ENCODE data around the gene PDE4B. TPM values are rescaled to one million over a fixed set of nuclear protein-coding genes. Genes with fewer than 3 reads are reported as not detected.

Gene PDE4B
- total RNA-seq, 2 donors from 2014 or later, result 23.6 to 53.9 TPM

DNA sequence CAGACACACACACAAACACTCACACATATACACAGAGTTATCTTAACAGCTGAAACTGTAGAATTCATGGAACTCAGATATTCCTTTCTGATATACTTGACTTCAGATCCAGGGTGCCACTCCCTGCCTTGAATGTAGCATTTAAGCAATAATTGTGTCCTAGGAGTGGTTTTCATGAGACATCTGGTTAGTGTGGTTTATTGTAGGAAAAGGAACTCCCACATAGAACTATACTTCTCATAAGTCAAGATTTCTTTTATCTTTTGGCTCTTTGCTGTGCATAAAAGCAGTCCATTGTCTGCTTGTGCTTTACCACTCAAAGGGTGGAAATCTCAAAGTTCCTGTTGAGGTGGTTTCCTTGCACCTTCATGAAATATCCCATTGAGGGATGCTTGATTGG lies 468.7 kb downstream of the PDE4B start:
- no peaks in the 10 kb centered on the region for H3K36me3 Mint-ChIP-seq (ENCODE audit: insufficient read depth in 2 of 2)
- H3K4me1 Mint-ChIP-seq (ENCODE audit: low read depth), result peaks cover 79% of the 10 kb centered on the region
- no peaks in the 10 kb centered on the region for H3K9me3 Mint-ChIP-seq
- peak overlapping the region in 1 of 2 donors; percentile 0 for H3K4me3 Mint-ChIP-seq
- ATAC-seq (replicated peaks in 1 of 2) (peak in 1 of 2 donors; percentile 19), DNase-seq (no peak)
- H3K27ac Mint-ChIP-seq, result no peak overlapping the region
- H3K27me3 Mint-ChIP-seq (ENCODE audit: low read depth), result no peaks in the 10 kb centered on the region

DNA sequence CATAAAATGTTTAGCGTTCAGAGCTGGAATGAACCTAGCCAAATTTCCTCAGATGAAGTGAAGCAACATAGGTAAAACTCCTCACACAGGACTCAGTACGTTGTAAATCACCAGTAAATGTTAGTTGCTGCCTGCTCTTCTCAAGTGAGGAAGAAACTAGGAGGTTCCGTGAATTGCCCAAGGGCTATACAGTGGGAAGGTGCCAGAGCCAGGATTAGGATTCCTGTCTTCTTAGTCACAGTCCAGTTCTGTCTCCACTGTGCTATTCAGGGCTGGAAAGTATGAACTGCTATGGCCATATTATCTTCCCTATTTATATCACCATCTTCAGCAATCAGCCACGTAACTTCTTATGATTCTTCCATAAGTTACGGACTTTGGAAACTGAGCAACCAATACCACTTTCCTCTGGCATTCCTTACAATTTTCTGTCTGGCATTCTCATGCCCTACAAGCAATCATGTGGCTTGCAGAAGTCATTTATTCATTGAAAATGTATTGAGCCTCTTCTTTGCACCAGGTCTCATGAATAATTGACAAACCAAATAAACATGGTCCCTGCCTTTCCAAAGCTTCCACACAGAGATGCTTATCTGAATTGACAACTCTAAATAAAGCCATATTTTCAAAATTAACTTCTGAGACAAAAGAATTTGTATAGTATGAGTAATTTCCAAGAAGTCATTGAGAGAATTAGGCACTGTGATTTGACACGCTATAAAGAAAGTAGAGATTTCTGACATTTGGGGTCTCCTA lies 469.7 kb downstream of the PDE4B start:
- peaks cover 82% of the 10 kb centered on the region for H3K4me1 Mint-ChIP-seq (ENCODE audit: low read depth)
- H3K27ac Mint-ChIP-seq, result no peak overlapping the region
- ATAC-seq (replicated peaks in 1 of 2), result no peak
- H3K4me3 Mint-ChIP-seq, result no peak overlapping the region
- H3K36me3 Mint-ChIP-seq (ENCODE audit: insufficient read depth in 2 of 2), result no peaks in the 10 kb centered on the region
- no peaks in the 10 kb centered on the region for H3K9me3 Mint-ChIP-seq
- no peaks in the 10 kb centered on the region for H3K27me3 Mint-ChIP-seq (ENCODE audit: low read depth)
- no peak for DNase-seq

DNA sequence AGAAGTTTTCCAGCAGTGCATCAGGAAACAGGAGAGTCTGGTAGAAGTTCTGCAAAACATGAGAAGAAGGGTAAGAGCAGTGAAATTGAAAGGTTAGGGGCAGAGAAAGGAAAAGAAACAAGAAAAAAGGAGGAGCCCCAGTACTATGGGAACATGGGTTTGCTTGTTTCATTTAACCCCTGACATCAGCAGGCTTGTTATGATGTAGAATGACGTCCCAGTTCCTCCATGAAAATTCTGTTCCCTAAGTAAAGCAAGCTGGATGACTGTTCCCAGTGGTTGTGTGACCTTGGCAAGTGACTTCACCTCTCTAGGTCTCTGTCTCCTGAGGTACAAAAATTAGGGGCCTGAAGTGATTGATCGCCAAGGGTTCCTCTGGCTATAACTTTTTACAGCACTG lies 472.6 kb downstream of the PDE4B start:
- Mint-ChIP-seq H3K27ac (no peak overlapping the region), H3K4me1 (ENCODE audit: low read depth) (peaks cover 69% of the 10 kb centered on the region), H3K36me3 (ENCODE audit: insufficient read depth in 2 of 2) (no peaks in the 10 kb centered on the region), H3K4me3 (no peak overlapping the region), H3K9me3 (no peaks in the 10 kb centered on the region), H3K27me3 (ENCODE audit: low read depth) (no peaks in the 10 kb centered on the region)
- ATAC-seq (replicated peaks in 1 of 2) (no peak), DNase-seq (no peak)

DNA sequence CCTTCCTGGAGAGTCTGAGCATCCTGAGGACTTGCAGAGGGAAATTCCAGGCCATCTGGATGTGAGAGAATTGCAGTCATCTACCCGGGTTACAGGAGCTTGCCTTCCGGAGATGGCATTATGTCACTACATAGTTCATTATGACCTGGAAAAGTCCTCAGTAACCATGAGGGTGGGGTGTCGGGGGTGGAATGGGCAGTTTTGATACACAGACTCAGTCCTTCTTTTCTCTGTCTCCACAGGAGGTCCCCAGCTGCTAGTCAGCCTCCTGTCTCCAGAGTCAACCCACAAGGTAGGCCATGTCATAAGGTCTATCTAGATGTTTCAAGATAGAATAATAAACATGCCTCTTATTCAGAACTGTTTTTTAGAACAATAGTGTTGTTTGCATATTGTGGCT lies 473.1 kb downstream of the PDE4B start:
- peaks cover 69% of the 10 kb centered on the region for H3K4me1 Mint-ChIP-seq (ENCODE audit: low read depth)
- peak in 1 of 2 donors; percentile 45 for ATAC-seq (replicated peaks in 1 of 2)
- H3K27ac Mint-ChIP-seq, result no peak overlapping the region

DNA sequence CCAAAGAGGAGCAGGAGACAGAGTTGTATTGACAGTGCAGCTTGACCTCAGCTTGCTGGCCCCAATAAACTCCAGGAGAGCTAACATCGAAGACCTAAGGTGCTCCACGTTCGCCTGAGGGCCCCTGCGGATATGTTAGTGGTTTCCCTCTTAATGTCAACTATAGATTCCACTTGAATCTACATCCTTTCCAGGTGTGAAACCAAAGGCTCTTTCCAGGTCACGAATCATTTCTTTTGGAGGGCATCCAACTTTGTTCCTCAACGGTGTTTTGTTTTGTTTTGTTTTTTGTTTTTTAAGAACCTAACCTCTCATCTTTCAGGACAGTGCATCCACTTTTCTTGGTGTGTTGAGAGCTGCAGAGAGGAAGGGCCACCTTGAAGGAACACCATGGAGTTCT lies 473.7 kb downstream of the PDE4B start:
- DNase-seq, result no peak
- no peaks in the 10 kb centered on the region for H3K27me3 Mint-ChIP-seq (ENCODE audit: low read depth)
- no peak overlapping the region for H3K27ac Mint-ChIP-seq
- peak overlapping the region in 1 of 2 donors; percentile 45 for H3K4me3 Mint-ChIP-seq
- H3K36me3 Mint-ChIP-seq (ENCODE audit: insufficient read depth in 2 of 2), result no peaks in the 10 kb centered on the region
- peaks cover 69% of the 10 kb centered on the region for H3K4me1 Mint-ChIP-seq (ENCODE audit: low read depth)
- no peaks in the 10 kb centered on the region for H3K9me3 Mint-ChIP-seq
- no peak for ATAC-seq (replicated peaks in 1 of 2)

More for the DNA sequence above, 473.1 kb downstream of the PDE4B start:
- no peak overlapping the region for H3K4me3 Mint-ChIP-seq
- H3K36me3 Mint-ChIP-seq (ENCODE audit: insufficient read depth in 2 of 2), result no peaks in the 10 kb centered on the region
- no peaks in the 10 kb centered on the region for H3K9me3 Mint-ChIP-seq
- DNase-seq, result no peak
- H3K27me3 Mint-ChIP-seq (ENCODE audit: low read depth), result no peaks in the 10 kb centered on the region

DNA sequence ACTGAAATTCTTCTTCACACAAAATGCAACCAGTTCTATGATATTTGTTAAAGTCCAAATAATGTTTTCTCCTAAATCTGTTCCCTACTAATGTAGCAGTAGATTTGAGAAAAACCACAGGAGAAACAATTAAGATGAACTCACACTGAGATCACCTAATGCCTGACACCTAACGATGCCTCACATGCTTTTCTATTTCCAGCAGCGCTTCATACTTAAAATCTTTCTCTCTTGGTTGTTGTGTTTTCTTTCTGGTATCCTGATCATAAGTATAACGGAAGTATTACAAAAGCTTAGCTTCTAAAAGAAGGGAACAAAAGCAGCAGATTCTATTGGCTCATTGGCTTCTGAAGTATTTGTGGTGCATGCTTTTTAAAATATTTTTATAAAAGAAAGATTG lies 474.1 kb downstream of the PDE4B start:
- Mint-ChIP-seq H3K4me1 (ENCODE audit: low read depth) (peaks cover 69% of the 10 kb centered on the region), H3K4me3 (peak overlapping the region in 1 of 2 donors; percentile 45), H3K27ac (no peak overlapping the region), H3K9me3 (no peaks in the 10 kb centered on the region), H3K27me3 (ENCODE audit: low read depth) (no peaks in the 10 kb centered on the region), H3K36me3 (ENCODE audit: insufficient read depth in 2 of 2) (no peaks in the 10 kb centered on the region)
- DNase-seq, result no peak
- ATAC-seq (replicated peaks in 1 of 2), result no peak

DNA sequence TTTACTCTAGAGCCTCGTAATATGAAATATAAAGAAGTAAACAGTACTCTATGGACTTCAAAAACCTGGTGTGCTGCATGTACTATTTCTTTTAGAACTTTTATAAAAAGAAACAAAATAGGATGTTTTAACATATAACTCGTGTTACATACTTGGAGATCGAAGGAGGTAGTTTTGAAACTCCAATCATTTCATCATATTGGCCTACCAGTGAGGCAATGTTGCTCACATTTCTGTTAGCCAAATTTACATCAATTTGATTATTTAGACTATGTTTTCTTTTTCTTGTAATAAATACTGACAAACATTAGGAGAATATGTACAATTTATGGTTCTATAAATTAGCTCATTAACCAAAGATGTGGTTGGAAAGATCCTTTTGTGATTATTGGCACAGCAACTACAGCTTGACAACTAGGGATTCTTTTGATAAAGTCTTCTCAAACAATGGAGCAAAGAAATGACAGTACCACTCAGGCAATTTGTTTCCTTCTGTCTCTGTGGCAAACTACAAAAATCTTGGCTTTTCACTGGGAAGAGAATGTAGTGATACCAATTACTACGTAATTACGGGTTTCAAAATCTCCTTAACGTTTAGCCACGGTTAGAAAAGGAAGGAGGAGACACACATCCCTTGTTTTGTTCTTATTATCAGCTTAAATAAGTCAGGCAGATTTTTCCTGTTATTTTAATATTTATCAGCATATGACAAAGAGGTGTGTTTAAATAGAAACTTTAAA lies 474.7 kb downstream of the PDE4B start:
- peaks cover 0 to under 1% of the 10 kb centered on the region in 2 donors for H3K36me3 Mint-ChIP-seq (ENCODE audit: insufficient read depth in 2 of 2)
- H3K27me3 Mint-ChIP-seq (ENCODE audit: low read depth), result no peaks in the 10 kb centered on the region
- H3K27ac Mint-ChIP-seq, result no peak overlapping the region
- no peak for ATAC-seq (replicated peaks in 1 of 2)
- DNase-seq, result no peak
- peaks cover 69% of the 10 kb centered on the region for H3K4me1 Mint-ChIP-seq (ENCODE audit: low read depth)
- H3K4me3 Mint-ChIP-seq, result no peak overlapping the region
- no peaks in the 10 kb centered on the region for H3K9me3 Mint-ChIP-seq

DNA sequence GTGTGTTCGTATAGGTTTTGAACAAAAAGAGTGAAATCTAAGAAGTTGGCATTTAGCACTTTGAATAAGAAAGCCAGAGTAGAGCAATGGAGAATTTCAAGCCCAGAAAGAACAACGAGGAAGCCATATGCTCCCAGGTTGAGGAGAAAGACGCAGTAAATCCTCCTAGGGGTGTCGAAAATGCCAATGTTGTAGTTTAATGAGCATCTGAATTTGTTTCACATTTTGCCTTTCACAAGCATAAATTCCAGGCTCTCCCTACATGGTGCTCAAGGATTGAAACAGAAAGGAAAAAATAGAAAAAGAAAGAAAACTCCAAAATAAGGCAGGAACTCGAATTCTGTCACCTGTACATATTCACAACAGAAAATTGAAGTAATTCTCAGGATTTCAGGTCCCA lies 476.5 kb downstream of the PDE4B start:
- Mint-ChIP-seq H3K4me3 (no peak overlapping the region), H3K27me3 (ENCODE audit: low read depth) (no peaks in the 10 kb centered on the region)

DNA sequence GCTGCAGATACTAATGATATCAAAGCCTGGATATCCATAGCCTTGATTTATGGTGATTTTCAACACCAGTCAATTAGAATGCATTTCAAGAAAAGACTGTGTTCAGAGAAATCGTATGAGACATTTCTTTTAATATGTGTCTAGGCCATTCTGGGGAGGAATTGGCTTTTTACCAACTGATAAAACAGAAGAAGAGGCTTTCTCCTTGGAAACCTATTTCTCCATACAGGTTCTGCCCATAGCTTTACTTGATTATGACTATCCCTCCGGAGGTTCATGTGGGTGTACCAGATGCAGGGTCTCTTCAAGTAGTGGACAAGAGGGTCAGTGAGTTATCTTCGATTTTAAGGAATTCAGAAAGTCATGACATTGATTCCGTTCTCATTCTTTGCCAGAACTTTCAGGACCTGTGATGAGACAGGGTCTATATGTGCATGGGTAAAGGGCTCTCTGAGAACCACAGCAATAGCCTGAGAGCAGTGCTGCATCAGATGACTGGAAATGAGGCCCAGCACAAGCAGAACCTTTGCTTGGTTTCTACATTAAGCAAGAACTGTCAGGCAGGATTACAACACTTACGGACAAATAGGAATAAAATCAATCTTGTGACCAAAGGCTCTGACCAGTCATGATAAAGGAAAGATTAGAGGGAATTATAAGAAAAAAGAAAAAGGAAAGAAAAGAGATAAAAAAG lies 477.6 kb downstream of the PDE4B start:
- peaks cover 76% of the 10 kb centered on the region for H3K4me1 Mint-ChIP-seq (ENCODE audit: low read depth)
- no peak for ATAC-seq (replicated peaks in 1 of 2)
- peak overlapping the region; percentile 91 for H3K27ac Mint-ChIP-seq

More for the DNA sequence above, 476.5 kb downstream of the PDE4B start:
- Mint-ChIP-seq H3K36me3 (ENCODE audit: insufficient read depth in 2 of 2) (peaks cover 0 to 3% of the 10 kb centered on the region in 2 donors), H3K27ac (no peak overlapping the region), H3K9me3 (no peaks in the 10 kb centered on the region), H3K4me1 (ENCODE audit: low read depth) (peaks cover 70% of the 10 kb centered on the region)
- ATAC-seq (replicated peaks in 1 of 2) (no peak), DNase-seq (no peak)

DNA sequence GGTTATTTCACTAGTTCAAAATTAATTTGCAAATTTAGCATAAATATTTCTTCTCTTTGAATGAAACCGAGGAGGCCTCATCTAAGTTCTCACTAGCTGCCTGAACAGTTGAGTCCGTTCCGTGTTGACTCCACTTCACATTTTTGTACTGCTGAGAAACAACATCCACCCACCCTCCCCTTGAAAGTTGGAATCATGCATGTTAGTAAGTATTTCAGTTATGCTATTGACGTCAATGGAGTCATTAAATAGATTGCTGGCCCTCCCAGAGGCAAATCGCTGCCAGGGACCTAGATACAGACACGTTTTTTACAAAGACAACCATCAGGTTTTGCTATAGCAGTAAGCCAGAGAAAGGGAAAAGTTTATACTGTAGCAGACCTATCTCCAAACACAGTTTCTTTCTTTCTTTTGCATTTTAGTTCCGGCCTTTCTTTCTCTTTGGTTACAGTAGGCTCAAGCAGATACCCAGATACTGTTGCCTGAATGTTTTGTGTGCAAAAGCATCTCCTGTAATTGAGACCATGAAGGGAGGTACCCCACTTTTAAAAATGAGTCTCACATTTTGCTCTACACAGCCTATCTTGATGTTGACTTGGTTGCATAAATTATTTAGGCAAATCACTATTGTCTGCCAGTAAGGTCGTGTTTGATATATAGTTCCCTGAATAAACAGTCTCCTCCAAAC lies 478.7 kb downstream of the PDE4B start:
- DNase-seq (peak; percentile 62 to 71), ATAC-seq (replicated peaks in 1 of 2) (peak; percentile 61 to 62)
- peak overlapping the region; percentile 21 for H3K27ac Mint-ChIP-seq
- H3K4me1 Mint-ChIP-seq (ENCODE audit: low read depth), result peaks cover 79% of the 10 kb centered on the region
- no peaks in the 10 kb centered on the region for H3K9me3 Mint-ChIP-seq
- no peaks in the 10 kb centered on the region for H3K27me3 Mint-ChIP-seq (ENCODE audit: low read depth)
- peak overlapping the region; percentile 43 to 59 for H3K4me3 Mint-ChIP-seq
- H3K36me3 Mint-ChIP-seq (ENCODE audit: insufficient read depth in 2 of 2), result peaks cover 0 to 3% of the 10 kb centered on the region in 2 donors

More for the DNA sequence above, 477.6 kb downstream of the PDE4B start:
- no peak for DNase-seq
- H3K4me3 Mint-ChIP-seq, result peak overlapping the region in 1 of 2 donors; percentile 67
- H3K27me3 Mint-ChIP-seq (ENCODE audit: low read depth), result no peaks in the 10 kb centered on the region
- peaks cover 0 to 3% of the 10 kb centered on the region in 2 donors for H3K36me3 Mint-ChIP-seq (ENCODE audit: insufficient read depth in 2 of 2)
- no peaks in the 10 kb centered on the region for H3K9me3 Mint-ChIP-seq

DNA sequence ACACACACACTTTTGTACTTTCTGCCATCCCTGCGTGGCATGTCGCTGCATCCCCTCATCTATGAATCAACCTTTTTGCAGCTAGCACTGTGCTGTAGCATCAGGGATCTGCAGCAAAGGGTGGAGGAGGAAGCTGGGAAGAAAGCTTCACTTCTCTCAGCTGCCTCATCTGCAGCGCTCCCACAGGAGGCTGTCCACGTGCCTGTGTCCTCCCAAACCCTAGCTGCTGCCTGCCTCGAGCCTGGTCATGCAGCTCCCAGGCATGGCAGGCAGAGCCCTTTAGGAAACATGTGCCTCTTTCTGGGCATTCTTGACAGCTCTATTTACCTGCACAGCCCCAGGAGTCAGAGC lies 479.2 kb downstream of the PDE4B start:
- H3K27me3 Mint-ChIP-seq (ENCODE audit: low read depth), result no peaks in the 10 kb centered on the region
- H3K36me3 Mint-ChIP-seq (ENCODE audit: insufficient read depth in 2 of 2), result peaks cover 0 to 3% of the 10 kb centered on the region in 2 donors
- ATAC-seq (replicated peaks in 1 of 2), result peak in 1 of 2 donors; percentile 1
- no peak for DNase-seq
- H3K4me3 Mint-ChIP-seq, result peak overlapping the region; percentile 43 to 59
- H3K27ac Mint-ChIP-seq, result peak overlapping the region; percentile 52
- H3K4me1 Mint-ChIP-seq (ENCODE audit: low read depth), result peaks cover 79% of the 10 kb centered on the region
- no peaks in the 10 kb centered on the region for H3K9me3 Mint-ChIP-seq

DNA sequence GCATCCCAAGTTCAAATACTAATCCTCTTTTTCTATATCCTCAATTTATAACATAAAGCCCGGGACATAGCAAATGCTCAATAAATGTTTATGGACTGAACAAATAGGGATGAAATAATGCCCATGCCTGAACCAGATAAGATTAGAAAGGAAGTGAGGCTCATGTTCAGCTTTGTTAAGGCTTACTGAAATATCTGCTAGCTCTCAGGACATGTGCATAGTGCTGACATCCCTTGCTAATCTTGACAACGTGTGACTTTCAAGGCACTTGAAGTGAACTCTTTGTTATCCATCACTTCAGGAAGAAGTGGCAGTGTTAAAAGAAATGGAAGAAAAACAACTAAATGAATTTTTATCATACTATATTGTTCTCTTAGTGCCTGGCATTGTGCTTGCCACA lies 481.0 kb downstream of the PDE4B start:
- ATAC-seq (replicated peaks in 1 of 2), result no peak
- H3K36me3 Mint-ChIP-seq (ENCODE audit: insufficient read depth in 2 of 2), result peaks cover 0 to 3% of the 10 kb centered on the region in 2 donors
- peaks cover 89% of the 10 kb centered on the region for H3K4me1 Mint-ChIP-seq (ENCODE audit: low read depth)
- peak overlapping the region; percentile 63 for H3K27ac Mint-ChIP-seq
- DNase-seq, result no peak
- peaks cover 0 to 2% of the 10 kb centered on the region in 2 donors for H3K9me3 Mint-ChIP-seq
- no peaks in the 10 kb centered on the region for H3K27me3 Mint-ChIP-seq (ENCODE audit: low read depth)
- H3K4me3 Mint-ChIP-seq, result peak overlapping the region in 1 of 2 donors; percentile 5

All from activated T-cell treated with anti-CD3 and anti-CD28 coated beads, Interleukin-2, amount 50 U/mL, for 72 hours (primary cell).